ENCODE measurements around the gene WWC1. TPM values are rescaled to one million over a fixed set of nuclear protein-coding genes. Genes with fewer than 3 reads are reported as not detected.

WWC1 gene
- polyA plus RNA-seq, 3 donors, result 2.8 to 14.2 (median 4.8) TPM

GRCh38 chr5:168443950-168444700 is 152.7 kb downstream of the WWC1 start:
- H3K27ac ChIP-seq (ENCODE audit: low read depth, low read length), result no peak overlapping the region
- WGBS, 3 donors, result 87 to 91% (median 90%) methylated on average over 4 of the region's 4 CpGs

GRCh38 chr5:168446983-168447619 is 155.7 kb downstream of the WWC1 start:
- WGBS, 3 donors, result 75 to 87% (median 78%) methylated on average over 10 of the region's 10 CpGs
- H3K27ac ChIP-seq (ENCODE audit: low read depth, low read length), result no peak overlapping the region

GRCh38 chr5:168447808-168448207 is 156.4 kb downstream of the WWC1 start:
- no peak overlapping the region for H3K27ac ChIP-seq (ENCODE audit: low read depth, low read length)
- WGBS, 3 donors, result 80 to 85% (median 82%) methylated on average over 4 of the region's 4 CpGs

GRCh38 chr5:168449166-168449565 is 157.7 kb downstream of the WWC1 start:
- 71 to 91% (median 81%) methylated on average over 2 of the region's 2 CpGs for WGBS, 3 donors
- H3K27ac ChIP-seq (ENCODE audit: low read depth, low read length), result no peak overlapping the region

- WGBS, 3 donors, result 90 to 97% (median 93%) methylated on average over 3 of the region's 3 CpGs
Measured at GRCh38 chr5:168451565-168451964, 160.1 kb downstream of the WWC1 start.

GRCh38 chr5:168455201-168455600 is 163.8 kb downstream of the WWC1 start:
- 91 to 96% (median 91%) methylated on average over 11 to 12 of the region's 12 CpGs for WGBS, 3 donors
- no peak overlapping the region for H3K27ac ChIP-seq (ENCODE audit: low read depth, low read length)

More at GRCh38 chr5:168451565-168451964, 160.1 kb downstream of the WWC1 start:
- H3K27ac ChIP-seq (ENCODE audit: low read depth, low read length), result no peak overlapping the region

GRCh38 chr5:168457542-168457941 is 166.1 kb downstream of the WWC1 start:
- H3K27ac ChIP-seq (ENCODE audit: low read depth, low read length), result no peak overlapping the region
- WGBS, 3 donors, result 92 to 97% (median 96%) methylated on average over 3 of the region's 3 CpGs

GRCh38 chr5:168460606-168461005 is 169.2 kb downstream of the WWC1 start:
- 92 to 93% (median 92%) methylated on average over 9 of the region's 9 CpGs for WGBS, 3 donors
- H3K27ac ChIP-seq (ENCODE audit: low read depth, low read length), result no peak overlapping the region

- no peak overlapping the region for H3K27ac ChIP-seq (ENCODE audit: low read depth, low read length)
- 92 to 98% (median 93%) methylated on average over 2 of the region's 2 CpGs for WGBS, 3 donors
Measured at GRCh38 chr5:168463081-168463480, 171.6 kb downstream of the WWC1 start.

- H3K27ac ChIP-seq (ENCODE audit: low read depth, low read length), result no peak overlapping the region
- WGBS, 3 donors, result 45 to 61% (median 58%) methylated on average over 5 of the region's 5 CpGs
Measured at GRCh38 chr5:168464214-168464613, 172.8 kb downstream of the WWC1 start.

GRCh38 chr5:168464641-168465040 is 173.2 kb downstream of the WWC1 start:
- 94 to 95% (median 95%) methylated on average over 20 of the region's 20 CpGs for WGBS, 3 donors
- no peak overlapping the region for H3K27ac ChIP-seq (ENCODE audit: low read depth, low read length)

- 79 to 86% (median 79%) methylated on average over 12 of the region's 12 CpGs for WGBS, 3 donors
Measured at GRCh38 chr5:168467755-168468330, 176.4 kb downstream of the WWC1 start.

GRCh38 chr5:168468836-168469235 is 177.4 kb downstream of the WWC1 start:
- WGBS, 3 donors, result 80 to 87% (median 83%) methylated on average over 8 of the region's 8 CpGs
- H3K27ac ChIP-seq (ENCODE audit: low read depth, low read length), result no peak overlapping the region

More at GRCh38 chr5:168467755-168468330, 176.4 kb downstream of the WWC1 start:
- no peak overlapping the region for H3K27ac ChIP-seq (ENCODE audit: low read depth, low read length)

- H3K27ac ChIP-seq (ENCODE audit: low read depth, low read length), result no peak overlapping the region
- 82 to 90% (median 86%) methylated on average over 3 of the region's 3 CpGs for WGBS, 3 donors
Measured at GRCh38 chr5:168469816-168470215, 178.4 kb downstream of the WWC1 start.

- no peak overlapping the region for H3K27ac ChIP-seq (ENCODE audit: low read depth, low read length)
- 81 to 93% (median 87%) methylated on average over 4 of the region's 4 CpGs for WGBS, 3 donors
Measured at GRCh38 chr5:168471785-168472184, 180.3 kb downstream of the WWC1 start.

- no peak overlapping the region for H3K27ac ChIP-seq (ENCODE audit: low read depth, low read length)
- WGBS, 3 donors, result 62 to 81% (median 68%) methylated on average over 5 of the region's 5 CpGs
Measured at GRCh38 chr5:168472329-168472728, 180.9 kb downstream of the WWC1 start.

- WGBS, 3 donors, result 52 to 77% (median 76%) methylated on average over 1 of the region's 1 CpG
Measured at GRCh38 chr5:168474319-168474718, 182.9 kb downstream of the WWC1 start.

GRCh38 chr5:168477060-168477459 is 185.6 kb downstream of the WWC1 start:
- no peak overlapping the region for H3K27ac ChIP-seq (ENCODE audit: low read depth, low read length)
- 37 to 50% (median 41%) methylated on average over 7 of the region's 7 CpGs for WGBS, 3 donors

More at GRCh38 chr5:168474319-168474718, 182.9 kb downstream of the WWC1 start:
- no peak overlapping the region for H3K27ac ChIP-seq (ENCODE audit: low read depth, low read length)

- no peak overlapping the region for H3K27ac ChIP-seq (ENCODE audit: low read depth, low read length)
- 71 to 83% (median 80%) methylated on average over 3 of the region's 3 CpGs for WGBS, 3 donors
Measured at GRCh38 chr5:168479166-168479565, 187.7 kb downstream of the WWC1 start.
